Muscle of back (tissue), 11 donors: ENCODE results near the gene MAD1L1. TPM values are rescaled to one million over a fixed set of nuclear protein-coding genes. Genes with fewer than 3 reads are reported as not detected.

Source experiments
- DNase-seq, 3 donors: peaks; one replicate each; pipeline versions ENCODE4 v3.0.0 to v3.0.0-alpha.2; 2013
- polyA plus RNA-seq, 10 donors: library from polyadenylated mRNA; unstranded; fragments of 120-200 nt; gene quantifications; one replicate each; pipeline ENCODE4 v1.2.1, GENCODE V29; 2013; ENCODE audit not compliant: insufficient read length in 10 of 10

The MAD1L1 gene
- polyA plus RNA-seq, 10 donors, result 15.4 to 25.7 (median 22.0) TPM

DNA sequence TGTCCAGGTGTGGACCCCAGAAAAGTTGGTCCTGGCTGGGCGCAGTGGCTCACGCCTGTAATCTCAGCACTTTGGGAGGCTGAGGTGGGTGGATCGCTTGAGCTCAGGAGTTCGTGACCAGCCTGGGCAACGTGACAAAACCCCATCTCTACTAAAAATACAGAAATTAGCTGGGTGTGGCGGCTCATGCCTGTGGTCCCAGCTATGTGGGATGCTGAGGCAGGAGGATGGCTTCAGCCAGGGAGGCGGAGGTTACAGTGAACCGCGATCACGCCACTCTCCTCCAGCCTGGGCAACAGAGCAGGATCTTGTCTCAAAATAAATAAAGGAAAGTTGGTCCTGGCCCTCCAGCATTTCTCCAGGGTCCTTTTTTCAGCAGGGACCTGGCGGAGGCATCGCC, 10.7 kb upstream of the MAD1L1 start:
- DNase-seq, result no peak

DNA sequence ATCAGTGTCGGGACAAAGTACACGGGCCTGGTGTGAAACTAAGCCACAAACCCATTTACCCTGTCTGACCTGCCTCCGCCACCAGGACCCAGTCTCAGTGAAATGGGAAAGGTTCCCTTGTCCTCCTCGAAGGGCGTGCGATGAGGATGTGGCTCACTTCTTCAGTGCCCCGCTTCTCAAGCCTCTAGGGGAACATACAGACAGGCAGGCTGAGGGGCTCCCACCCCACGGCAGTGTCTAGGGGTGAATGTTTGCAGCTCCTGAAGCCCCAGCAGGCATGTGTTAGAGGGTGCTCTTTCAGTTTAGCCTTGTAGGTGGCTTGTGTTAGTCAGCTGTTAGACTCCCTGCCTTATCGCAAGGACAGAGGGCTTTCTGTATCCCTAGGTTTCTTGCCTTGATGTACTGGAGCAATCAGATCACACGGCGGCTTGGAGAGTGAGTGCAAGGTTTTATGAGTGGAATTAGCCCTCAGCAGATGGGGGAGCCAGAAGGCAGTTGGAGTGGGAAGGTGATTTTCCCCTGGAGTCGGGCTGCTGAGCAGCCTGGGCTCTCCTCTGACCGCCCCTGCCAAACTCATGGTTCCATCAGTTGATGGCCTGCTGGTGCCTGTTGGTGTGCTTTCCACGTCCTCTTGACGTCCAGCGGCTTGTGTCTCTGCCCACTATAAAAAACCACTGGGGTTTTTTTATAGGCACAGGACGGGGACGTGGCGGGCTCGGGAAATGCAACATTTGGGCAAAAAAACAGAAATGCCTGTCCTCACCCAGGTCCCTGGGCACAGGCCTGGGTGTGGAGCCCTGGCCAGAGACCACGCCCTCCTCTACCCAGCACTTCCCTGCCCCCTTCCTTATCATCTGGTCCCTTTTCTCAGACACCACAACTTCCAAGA, 10.0 kb upstream of the MAD1L1 start:
- no peak for DNase-seq

DNA sequence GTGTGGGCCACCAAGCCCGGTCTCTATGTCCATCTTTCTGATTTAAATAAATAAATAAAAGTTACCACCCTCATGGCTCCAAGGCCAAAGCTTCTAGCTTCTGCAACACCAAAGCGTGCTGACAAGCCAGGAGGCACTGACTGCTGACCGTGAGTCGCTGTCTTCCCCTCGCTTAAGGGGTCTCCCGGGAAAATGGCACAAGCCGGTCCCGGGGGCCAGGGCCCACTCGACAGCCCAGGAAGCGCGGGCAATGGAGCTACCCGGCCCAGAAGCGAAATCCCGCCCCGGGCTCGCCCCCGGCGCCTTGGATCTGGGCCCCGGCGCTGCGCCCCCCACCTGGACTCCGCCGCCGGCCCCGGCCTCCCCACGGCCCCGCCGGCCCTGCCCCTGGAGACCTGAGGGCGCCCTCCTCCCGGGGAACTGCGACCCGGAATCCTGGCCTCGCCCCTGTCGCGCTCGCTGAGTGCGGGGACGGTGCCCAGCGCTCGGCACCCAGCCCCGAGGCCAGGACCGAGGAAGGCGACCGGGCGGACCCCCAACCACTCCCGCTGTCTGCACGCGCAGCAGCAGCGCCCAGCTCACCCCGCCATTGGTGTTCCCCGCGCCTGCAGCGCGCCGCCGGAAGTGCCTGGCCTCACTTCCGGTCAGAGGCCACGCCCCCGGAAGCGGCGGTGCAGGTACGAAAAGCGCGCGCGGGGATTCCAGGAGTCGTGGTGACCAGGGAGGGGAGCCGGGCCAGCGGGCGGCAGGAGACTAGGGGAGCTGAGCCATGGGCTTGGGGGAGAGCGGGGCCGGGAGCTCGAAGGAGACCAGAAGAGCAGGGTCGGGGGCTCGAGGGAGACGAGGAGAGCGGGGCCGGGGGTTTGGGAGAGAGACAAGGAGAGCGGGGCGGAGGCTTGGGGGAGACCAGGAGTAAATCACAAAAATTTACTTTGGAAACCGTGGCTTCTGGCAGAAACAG, 9.1 kb upstream of the MAD1L1 start, which contains the start of the genes MRM2 and NUDT1:
TSS of gene MRM2 (minus strand) at position 626 of the 961 bp plus-strand sequence. CDS start at position 590, 36 bp downstream.
TSS of gene NUDT1 (plus strand) at position 647 of the 961 bp plus-strand sequence. CDS start 2,349 bp downstream, outside the sequence.
- DNase-seq, result peak; percentile 70 to 92 (median 87)

DNA sequence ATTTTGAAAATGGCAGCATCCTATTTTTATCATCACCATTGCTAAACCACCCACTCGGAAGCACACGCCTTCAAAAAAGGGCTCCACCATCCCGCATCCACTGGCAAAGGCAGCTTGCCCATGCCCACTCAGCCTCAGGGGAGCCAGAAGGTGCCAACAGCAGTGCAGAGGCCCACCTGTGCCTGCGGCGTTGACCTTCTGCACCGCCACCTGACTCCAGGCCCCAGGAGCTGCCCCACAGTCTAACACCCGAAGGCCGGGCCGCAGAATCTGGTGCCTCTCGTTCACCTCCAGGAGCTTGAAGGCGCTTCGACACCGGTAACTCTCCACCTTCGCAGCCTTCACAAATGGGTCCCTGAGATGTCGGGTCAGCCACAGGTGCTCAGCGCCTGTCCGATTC, 6.5 kb upstream of the MAD1L1 start:
- DNase-seq, result no peak

DNA sequence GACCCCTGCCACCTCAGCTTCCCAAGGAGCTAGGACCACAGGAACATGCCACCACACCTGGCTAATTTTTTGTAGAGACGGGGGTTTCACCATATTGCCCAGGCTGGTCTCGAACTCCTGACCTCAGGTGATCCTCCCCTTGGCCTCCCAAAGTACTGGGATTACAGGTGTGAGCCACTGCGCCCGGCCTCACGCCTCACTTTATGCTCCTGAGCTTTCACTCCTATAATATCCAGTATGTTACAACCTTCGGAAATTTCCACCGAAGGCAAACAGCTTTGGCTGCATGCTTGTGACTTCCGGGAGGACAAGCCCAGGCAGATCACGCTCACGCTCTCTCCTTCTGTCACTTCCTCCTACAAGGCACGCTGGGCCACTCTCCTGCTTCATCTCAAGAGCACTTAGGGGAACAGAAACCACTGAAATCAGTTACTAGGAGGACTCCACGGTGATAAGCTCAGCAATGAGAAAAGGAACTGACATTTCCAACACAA, 4.4 kb upstream of the MAD1L1 start:
- DNase-seq, result peak in 1 of 3 donors; percentile 45

DNA sequence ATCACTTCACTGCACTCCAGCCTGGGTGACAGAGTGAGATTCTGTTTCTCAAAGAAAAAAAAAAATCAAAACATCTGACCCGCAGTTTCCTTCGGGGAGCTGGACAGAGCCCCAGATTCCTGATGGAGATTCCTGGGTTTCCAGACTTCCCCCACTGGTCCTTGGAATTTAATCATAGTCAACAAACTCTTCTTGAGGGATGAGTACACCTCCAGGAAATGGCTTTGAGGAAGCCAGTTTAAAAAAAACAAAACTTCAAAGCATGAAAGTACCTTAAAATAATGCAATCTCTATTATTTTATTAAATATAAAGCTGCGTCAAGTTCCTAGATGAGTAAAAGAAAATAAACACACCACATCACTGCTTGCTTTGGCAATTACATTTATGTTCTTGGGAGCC, 1.2 kb upstream of the MAD1L1 start:
- DNase-seq, result no peak

DNA sequence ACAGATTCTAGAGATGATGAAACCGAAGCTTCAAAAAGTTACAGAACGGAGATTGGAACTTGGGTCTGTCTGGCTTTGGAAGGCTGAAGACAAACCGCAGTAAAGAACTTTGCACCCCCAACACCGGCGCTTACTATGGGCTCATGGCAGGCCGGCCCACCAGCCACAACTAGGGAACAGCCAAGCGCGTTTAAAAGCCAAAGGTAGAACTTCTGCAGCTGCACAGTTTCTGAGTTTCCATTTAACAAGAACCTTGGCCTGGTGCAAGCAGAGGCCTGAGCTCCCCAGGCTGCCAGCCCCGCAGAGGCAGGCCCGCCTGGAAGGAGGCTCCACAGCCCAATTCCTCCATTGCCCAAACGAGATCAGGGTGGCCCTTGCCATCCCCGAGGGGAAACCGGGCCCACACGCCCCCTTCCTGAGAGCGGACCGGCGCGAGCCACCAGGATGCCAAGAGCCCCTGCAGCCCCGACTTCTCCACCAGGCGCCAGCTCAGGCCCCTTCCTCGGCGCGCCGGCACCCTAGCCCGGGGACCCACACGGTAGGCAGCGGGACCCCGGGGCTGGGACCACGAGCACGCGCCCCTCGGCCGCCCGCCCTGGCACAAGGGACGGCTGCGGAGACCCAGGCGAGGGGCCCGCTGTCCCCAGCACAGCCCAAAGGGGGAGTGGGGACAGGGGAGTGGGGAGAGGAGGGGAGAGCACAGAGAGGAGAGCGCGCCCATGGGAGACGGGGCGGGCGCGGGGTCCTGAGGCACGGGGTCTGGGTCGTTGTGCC, 566 bp downstream of the MAD1L1 start:
- DNase-seq, result peak in 1 of 3 donors; percentile 67

DNA sequence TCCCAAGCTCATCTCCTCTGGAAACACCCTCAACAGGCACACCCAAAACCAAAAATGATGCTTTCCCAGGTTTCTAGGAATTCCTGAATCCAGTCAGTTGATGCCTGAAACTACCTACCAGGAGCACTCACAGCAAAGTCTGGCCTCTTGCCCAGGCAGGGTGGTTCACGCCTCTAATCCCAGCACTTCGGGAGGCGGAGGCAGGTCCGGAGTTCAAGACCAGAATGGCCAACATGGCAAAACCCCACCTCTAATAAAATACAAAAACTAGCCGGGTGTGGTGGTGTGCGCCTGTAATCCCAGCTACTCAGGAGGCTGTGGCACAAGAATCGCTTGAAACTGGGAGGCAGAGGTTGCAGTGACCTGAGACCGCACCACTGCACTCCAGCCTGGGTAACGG, 1.9 kb downstream of the MAD1L1 start:
- DNase-seq, result no peak

DNA sequence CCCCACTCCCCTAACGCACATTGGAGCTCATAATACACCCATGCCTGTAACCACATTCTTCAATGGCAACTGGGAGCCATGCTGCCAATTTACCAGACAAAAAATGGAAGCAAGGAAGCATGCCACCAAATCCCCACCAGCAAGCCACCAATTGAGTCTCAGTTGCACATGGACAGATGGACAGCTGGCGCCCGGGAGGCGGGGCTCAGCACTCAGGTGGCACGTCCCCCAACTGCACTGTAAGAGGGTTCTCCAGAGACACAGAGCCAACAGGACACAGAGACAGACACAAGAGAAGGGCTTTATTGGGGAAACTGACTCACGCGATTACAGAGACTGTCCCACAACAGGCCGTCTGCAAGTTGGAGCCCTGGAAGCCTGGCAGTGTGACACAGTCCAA, 2.5 kb downstream of the MAD1L1 start:
- DNase-seq, result no peak

DNA sequence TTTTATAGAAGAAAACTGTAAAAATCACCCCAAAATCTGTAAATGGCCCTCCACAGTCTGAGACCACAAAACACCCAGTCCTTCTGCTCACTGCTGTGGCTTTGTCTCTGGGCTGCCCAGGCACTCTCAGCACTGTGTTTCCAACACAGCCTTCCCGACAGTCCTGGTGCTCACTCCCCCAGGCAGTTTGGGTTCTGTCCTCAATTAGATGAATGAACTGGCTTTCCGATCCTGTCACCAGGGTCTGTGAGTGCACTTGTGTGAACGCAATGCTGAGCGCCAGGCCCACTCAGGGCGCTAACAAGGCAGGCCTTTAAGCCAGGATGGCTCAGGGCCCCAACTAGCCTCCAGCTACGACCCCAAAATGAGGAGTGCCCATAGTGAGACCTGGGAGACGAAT, 3.3 kb downstream of the MAD1L1 start:
- DNase-seq, result no peak

DNA sequence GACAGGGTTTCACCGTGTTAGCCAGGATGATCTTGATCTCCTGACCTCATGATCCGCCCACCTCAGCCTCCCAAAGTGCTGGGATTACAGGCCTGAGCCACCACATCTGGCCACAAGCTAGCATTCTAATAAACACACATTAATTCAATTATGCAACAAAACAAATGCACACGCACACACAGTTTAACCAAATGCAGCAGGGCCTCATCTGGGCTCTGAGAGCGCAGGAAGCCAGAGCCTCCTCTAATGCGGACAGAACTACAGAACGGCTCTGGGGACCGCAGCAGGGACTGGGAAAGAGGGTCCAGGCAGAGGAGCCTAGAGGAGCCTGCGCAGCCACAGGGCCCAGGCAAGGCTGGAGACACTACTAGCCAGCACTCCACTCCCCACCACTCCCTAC, 3.8 kb downstream of the MAD1L1 start:
- DNase-seq, result no peak

DNA sequence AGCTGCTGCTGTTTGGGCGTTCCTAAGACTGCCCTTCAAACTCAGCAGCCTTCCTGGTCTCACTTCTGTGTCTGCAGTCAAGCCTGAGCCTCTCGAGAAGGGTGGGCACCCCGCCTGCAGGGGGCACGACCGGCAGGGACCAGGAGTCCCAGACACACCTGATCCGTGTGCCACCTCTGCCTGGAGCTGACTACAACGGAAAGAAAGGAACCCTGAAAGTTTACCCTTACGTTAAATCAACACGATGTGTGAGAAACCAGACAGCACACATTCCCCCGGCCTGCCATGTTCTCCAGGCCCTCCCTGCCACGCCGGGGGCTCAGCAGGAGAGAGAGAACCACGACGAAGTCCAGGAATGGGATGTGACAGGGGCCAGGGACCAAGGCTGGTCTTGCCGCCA, 5.0 kb downstream of the MAD1L1 start:
- DNase-seq, result no peak

DNA sequence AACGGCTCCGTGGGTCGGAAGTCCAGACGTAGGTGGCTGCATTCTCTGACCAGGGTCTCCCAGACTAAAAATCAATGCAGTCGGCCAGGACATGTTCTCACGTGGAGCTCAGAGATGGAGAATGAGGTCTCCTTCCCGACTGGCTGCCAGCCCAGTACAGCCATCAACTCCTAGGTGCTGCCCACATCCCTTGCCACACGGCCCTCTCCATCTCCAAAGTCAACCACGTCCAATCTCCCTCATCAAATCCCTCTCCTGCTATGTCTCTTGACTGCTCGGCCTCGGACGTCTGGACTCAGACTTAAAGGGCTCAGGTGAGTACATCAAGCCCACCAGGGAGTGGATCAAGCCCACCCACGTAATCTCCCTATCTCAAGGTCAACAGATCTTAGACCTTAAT, 6.9 kb downstream of the MAD1L1 start:
- no peak for DNase-seq

DNA sequence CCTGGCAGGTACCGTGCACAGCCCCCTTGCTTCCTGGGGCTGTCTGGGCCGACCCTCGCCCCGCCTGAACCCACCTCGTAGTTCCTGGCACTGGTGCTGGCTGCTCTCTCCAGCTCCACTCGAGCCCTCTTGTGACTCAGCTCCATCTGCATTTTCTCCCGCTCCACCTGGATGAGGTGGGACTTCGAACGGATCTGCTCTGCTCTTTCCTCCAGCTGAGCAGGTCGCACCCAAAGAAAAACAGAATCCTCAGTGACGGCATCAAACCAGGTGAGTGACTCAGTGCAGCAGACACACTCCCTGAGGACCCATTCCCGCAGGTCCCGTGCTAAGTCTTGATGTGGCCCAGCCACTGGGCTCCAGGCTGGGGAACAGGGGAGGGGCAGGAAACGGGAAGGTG, 7.4 kb downstream of the MAD1L1 start:
- no peak for DNase-seq

DNA sequence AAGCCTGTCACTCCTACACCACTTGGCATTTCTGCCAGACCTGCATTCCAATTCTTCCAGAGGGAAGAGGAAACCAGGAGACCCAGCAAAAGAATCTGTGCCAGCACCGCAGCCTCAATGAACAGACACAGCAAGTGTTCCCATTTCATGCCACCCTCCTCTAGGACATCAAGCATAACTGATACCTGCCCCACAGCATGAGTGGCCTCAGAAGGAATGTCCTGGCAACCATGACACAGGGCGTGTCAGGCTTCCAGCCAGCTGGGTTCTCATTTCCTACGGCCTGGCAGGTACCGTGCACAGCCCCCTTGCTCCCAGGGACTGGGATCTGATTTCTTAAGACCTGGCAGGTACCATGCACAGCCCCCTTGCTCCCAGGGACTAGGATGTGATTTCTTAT, 7.8 kb downstream of the MAD1L1 start:
- no peak for DNase-seq

DNA sequence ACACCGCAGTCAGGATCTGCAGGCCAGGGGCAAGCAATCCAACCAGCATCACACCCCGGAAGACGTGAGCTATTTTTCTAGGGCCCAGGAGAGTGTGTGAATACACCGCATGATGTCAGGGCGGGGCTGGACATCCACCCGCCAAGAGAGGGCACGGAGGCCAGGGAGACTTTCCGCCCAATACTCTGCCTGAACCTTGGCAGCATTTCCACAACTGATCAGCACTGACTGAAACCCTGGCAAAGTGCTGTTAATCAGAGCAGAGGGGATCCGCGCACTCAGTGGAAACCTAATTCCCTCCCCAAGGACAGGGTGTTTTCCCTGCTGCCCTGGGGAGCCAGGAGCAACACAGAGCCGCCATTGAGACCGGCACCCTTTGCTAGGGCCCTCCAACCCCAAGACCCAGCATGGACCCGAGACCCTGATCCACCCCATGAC, 8.2 kb downstream of the MAD1L1 start:
- DNase-seq, result no peak

DNA sequence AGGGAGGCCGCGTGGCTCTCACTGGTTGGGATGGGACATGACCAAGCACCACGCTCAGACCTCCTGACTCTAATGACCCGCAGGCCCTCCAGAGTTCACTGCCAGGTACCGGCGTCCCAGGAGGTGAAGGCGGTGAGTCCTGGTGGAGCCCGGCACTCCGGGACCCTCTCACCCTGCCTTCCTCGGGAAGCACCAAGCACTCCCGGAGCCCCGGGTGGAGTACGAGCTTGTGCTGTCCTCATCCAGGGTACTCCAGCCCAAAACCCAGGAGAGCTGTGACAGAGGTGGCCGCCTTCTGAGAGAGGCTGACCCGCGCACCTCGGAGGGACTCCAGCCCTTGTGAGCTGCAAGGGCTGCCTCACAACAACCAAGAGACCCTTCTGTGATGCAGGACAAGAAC, 9.4 kb downstream of the MAD1L1 start:
- no peak for DNase-seq

DNA sequence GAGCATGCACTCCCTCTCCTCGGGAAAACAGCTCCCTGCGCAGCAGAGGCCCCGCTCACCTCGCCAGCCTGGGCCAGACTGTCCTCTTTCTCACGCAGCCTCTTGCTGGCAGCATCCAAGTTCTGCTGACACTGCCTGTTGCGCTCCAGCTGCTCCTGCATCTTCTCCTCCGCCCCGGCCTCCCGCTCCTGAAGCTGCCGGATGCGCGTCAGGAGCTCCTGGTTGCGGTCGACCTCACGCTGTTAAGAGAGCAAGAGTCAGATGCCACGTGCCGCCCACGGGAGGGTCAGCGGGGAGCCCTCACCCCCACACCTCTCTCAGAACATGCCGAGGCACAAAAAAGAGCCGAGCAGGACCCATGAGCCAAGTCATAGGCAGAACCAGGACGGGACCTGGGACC, 10.2 kb downstream of the MAD1L1 start:
- no peak for DNase-seq

DNA sequence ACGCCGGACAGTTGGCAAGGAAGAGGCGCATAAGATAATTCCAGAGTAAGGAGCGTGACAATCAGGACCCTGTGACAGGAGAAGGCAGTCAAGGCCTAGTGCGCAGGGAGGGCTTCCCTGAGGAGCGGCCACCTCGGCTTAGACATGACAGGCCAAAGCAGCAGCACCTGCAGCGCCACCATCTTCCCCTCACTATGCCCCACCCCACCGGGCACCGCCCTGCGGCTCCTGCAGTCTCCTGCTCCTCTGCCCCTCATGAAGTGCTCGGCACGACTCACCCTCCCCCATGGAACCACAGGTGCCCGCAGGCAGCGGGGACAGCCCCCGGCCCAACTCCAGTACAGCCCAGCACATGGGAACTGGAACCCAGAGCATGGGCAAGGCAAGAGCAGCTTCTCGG, 11.8 kb downstream of the MAD1L1 start:
- DNase-seq, result no peak

DNA sequence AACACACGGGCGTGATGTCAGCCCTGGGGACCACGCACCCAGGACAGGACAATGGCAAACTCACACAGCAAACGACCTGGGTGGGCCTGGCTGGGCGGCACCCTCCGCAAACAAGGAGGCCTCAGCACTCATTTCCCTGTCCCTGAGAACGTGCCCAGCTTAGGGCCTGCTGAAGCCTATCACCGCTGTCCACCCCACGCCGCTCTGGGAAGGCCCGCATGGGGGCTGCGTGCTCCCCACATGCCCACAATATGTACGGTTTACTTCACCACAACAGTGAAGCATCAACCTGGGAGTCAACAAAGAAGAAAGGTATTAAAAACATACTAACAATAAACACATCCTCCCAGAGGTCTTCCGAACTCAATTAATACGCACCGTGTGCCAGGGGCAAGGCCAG, 12.2 kb downstream of the MAD1L1 start:
- DNase-seq, result no peak

DNA sequence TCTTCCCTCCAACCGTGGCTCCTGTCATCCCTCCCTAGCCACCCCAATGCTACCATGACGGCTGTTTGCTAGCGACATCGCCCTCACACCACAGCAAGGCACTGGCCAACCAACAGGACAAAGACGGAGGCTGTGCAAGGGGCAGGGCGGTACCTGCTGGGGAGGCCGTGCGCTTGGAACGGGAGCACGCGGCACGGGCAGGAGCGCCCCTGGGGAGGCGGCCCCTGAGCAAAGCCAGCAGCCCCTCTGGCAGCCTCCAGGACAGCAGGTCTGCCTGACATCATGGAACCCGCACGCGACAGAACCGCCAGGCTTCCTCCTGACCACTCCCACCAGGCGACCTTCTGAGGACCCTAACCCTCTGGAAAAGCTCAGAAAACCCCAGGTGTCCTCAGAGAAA, 12.7 kb downstream of the MAD1L1 start:
- no peak for DNase-seq
